Effector memory CD8-positive, alpha-beta T cell (primary cell): ENCODE measurements around the gene DNAH6.
"Not testable (repeated sequence)": the region's sequence is repeated elsewhere in the genome, so short reads cannot be mapped to it uniquely, and the experiment has no call there.

Source experiments
- ATAC-seq: fragments of 150-1000 bp; cut with Tn5 transposase; replicated peaks from 2 replicates; pipeline ENCODE4 v1.10.0; 2021; ENCODE audit warnings: mild to moderate bottlenecking, moderate library complexity
- DNase-seq, 3 experiments: peaks; one replicate each; pipeline ENCODE4 v3.0.0; 2021
- H3K27ac Mint-ChIP-seq, 2 donors: one replicate each; pipeline ENCODE4 v1.8.0; 2022; ENCODE audit warnings: mild to moderate bottlenecking in 2 of 2, mixed read lengths in 2 of 2, moderate library complexity in 2 of 2
- H3K27me3 Mint-ChIP-seq, 2 donors: one replicate each; pipeline ENCODE4 v1.8.0; 2022; ENCODE audit warnings: mixed read lengths in 2 of 2
- H3K36me3 Mint-ChIP-seq: one replicate; pipeline ENCODE4 v1.8.0; 2022; ENCODE audit warnings: mild to moderate bottlenecking, moderate library complexity, mixed read lengths; ENCODE audit not compliant: insufficient read depth
- H3K4me1 Mint-ChIP-seq, 2 donors: one replicate each; pipeline ENCODE4 v1.8.0; 2022; ENCODE audit warnings: low read depth in 2 of 2, mixed read lengths in 2 of 2
- H3K4me3 Mint-ChIP-seq, 2 donors: one replicate each; pipeline ENCODE4 v1.8.0; 2022; ENCODE audit warnings: mild to moderate bottlenecking in 2 of 2, mixed read lengths in 2 of 2, moderate library complexity in 2 of 2
- H3K9me3 Mint-ChIP-seq, 2 donors: one replicate each; pipeline ENCODE4 v1.8.0; 2022; ENCODE audit warnings: mixed read lengths in 2 of 2

DNAH6 gene

DNA sequence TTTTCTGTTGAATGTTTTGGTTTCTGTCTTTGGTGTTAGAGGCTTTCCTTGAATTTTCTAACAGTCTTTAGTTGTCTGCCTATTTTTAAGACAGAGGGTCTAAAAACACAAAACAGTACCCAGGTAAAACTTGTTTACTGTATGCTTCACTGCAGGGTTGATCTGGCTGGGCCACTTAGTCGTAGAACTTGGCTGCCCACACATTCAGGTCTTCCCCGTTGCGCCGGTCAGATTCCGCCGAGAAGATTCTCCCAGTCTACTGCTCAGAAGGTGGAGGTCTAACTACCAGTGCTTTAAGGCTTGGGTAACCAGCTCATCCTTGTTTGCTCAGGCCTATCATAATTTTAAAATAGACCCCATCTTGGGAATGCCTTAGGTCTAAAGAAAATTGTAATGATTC is 24.6 kb upstream of the DNAH6 start:
- Mint-ChIP-seq H3K27ac (no peak overlapping the region), H3K4me3 (no peak overlapping the region), H3K27me3 (peaks cover 8 to 12% of the 10 kb centered on the region in 2 donors), H3K9me3 (no peaks in the 10 kb centered on the region), H3K4me1 (peaks cover 4 to 6% of the 10 kb centered on the region in 2 donors), H3K36me3 (no peaks in the 10 kb centered on the region)
- DNase-seq = no peak
- ATAC-seq = no peak

DNA sequence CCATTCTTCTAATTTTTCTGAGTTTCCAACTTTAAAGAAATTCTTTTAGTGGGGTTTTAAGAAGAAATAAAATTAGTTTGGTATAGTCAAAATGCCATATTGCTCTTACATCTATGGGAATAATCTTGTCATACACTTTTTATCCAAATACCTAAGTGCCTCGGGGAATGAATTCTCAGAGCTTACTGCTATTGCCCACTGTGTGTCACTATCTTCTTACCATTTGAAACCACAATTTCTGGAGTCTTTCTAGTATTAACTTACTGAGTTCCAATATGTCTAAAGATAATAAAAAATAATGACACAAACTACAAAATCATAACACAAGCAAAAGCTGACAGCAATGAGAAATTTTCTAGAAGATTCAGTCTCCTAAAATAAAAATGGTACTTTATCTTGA is 23.7 kb upstream of the DNAH6 start:
- no peaks in the 10 kb centered on the region for H3K36me3 Mint-ChIP-seq

DNA sequence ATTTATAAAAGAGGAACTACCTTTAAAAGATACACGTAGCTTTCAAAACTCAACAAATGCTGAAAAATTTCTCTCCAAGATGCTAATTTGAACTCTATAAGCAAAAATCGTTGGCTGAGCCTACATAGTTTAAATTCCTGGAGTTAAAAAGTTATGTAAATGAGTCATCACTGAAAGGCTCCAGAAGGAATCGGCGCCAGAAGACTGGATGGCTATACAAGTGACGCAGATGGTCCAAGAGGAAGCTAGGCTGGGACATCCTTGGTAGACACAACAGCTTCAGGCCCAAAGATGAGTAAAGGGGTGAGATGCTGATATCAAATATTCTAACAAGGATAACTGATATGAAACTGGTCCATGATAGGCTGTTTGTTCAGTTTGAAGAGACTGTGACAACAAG is 22.8 kb upstream of the DNAH6 start:
- Mint-ChIP-seq H3K36me3 (no peaks in the 10 kb centered on the region), H3K9me3 (no peaks in the 10 kb centered on the region), H3K4me1 (peaks cover 4 to 6% of the 10 kb centered on the region in 2 donors), H3K4me3 (no peak overlapping the region), H3K27ac (no peak overlapping the region), H3K27me3 (peaks cover 8 to 12% of the 10 kb centered on the region in 2 donors)
- DNase-seq = no peak
- ATAC-seq = no peak

More for the DNA sequence above, 23.7 kb upstream of the DNAH6 start:
- no peak for ATAC-seq
- no peak overlapping the region for H3K27ac Mint-ChIP-seq
- peaks cover 4 to 6% of the 10 kb centered on the region in 2 donors for H3K4me1 Mint-ChIP-seq
- H3K4me3 Mint-ChIP-seq = no peak overlapping the region
- H3K27me3 Mint-ChIP-seq = peaks cover 8 to 12% of the 10 kb centered on the region in 2 donors
- DNase-seq = no peak
- no peaks in the 10 kb centered on the region for H3K9me3 Mint-ChIP-seq

DNA sequence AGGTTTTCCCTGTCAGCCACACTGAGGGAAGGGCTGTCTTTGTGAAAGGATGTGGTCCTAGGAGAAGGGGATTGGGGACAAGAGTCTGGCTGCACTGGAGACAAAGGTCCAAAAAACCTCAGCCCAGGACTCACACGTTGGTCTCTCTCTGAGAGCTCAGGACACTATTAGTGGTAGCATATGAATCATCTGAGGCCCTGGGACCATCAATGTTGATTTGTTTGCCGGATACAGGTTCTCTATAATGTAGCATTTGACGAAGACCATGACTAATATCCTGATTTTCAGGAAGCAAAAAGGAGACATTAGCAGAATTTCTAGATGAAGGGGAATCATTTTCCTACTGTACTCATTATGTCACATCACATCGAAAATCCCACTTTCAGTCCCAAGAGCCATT is 22.2 kb upstream of the DNAH6 start:
- Mint-ChIP-seq H3K27ac (no peak overlapping the region), H3K9me3 (no peaks in the 10 kb centered on the region), H3K27me3 (peaks cover 8 to 12% of the 10 kb centered on the region in 2 donors), H3K4me3 (no peak overlapping the region), H3K4me1 (peaks cover 4 to 6% of the 10 kb centered on the region in 2 donors), H3K36me3 (no peaks in the 10 kb centered on the region)
- ATAC-seq = no peak
- DNase-seq = no peak

DNA sequence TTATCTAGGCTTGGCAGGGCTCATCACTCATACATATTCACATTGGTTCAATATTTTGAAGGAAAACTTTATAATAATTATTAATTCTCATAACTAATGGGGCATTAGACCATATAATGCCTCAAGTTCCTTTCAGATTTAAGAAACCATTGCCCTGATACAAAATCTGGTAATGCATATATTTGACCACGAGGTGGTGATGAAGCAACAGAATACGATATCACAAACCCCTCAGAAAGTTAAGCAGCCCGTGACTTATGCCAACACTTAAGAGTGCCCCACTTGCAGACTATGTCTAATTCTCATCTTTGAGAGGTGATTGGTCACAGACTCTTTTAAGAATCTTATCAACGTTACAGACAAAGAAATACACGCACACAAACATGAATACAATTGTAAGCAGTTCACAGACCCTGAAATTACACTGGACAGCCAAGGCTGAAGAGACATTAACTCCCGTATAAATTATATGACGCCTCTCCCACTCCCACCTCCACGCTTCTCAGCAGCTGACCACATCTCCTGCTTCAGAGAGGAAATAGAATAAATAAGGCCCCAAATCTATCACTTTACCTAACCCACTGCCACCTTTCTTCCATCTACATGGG is 20.7 kb upstream of the DNAH6 start:
- Mint-ChIP-seq H3K36me3 (no peaks in the 10 kb centered on the region), H3K4me3 (no peak overlapping the region), H3K9me3 (no peaks in the 10 kb centered on the region), H3K4me1 (peaks cover 4 to 6% of the 10 kb centered on the region in 2 donors), H3K27ac (no peak overlapping the region), H3K27me3 (peaks cover 8 to 12% of the 10 kb centered on the region in 2 donors)
- ATAC-seq (peak; percentile 99), DNase-seq (peak; percentile 43 to 55 (median 46))

DNA sequence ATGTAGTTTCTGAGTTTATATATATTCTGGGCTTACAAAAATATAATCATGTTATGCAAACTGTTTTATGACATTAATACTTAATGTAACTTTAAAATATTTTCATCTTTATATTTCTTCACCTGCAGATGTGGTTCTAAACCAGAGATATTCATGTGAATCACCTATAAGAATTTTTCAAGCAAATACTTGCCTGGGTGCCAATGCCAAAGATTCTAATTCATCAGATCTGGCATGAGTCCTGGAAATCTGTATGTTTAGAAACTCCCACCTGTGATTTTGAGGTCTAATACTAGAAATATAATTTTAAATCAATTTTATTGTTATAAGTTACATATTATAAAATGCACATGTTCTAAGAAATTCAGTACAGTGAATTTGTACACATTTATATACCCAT is 19.9 kb upstream of the DNAH6 start:
- ATAC-seq (no peak), DNase-seq (no peak)
- Mint-ChIP-seq H3K36me3 (no peaks in the 10 kb centered on the region), H3K4me1 (peaks cover 4 to 6% of the 10 kb centered on the region in 2 donors), H3K4me3 (no peak overlapping the region), H3K27me3 (peaks cover 8 to 12% of the 10 kb centered on the region in 2 donors), H3K9me3 (no peaks in the 10 kb centered on the region), H3K27ac (no peak overlapping the region)

DNA sequence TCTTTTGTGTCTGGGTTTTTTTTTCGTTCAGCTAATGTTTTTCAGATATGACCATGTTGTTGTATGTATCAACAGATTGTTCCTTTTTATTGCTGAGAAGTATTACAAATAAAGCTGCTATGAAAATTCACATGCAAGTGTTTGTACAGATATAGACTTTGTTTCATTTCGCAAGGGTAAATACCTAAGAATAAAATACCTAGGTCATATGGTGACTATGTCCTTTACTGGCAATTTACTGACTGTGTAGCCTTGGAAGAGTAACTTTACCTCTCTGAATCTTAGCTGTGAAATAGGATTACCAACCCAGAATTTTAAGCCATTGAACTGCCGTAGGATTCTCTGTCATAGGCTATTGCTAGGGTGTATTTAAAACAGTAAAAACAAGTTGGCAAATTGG is 19.0 kb upstream of the DNAH6 start:
- H3K27me3 Mint-ChIP-seq = peaks cover 8 to 12% of the 10 kb centered on the region in 2 donors
- DNase-seq (no peak), ATAC-seq (no peak)
- peak overlapping the region; percentile 9 to 26 for H3K27ac Mint-ChIP-seq
- no peaks in the 10 kb centered on the region for H3K36me3 Mint-ChIP-seq
- H3K4me3 Mint-ChIP-seq = no peak overlapping the region
- H3K4me1 Mint-ChIP-seq = peaks cover 4 to 6% of the 10 kb centered on the region in 2 donors
- no peaks in the 10 kb centered on the region for H3K9me3 Mint-ChIP-seq

DNA sequence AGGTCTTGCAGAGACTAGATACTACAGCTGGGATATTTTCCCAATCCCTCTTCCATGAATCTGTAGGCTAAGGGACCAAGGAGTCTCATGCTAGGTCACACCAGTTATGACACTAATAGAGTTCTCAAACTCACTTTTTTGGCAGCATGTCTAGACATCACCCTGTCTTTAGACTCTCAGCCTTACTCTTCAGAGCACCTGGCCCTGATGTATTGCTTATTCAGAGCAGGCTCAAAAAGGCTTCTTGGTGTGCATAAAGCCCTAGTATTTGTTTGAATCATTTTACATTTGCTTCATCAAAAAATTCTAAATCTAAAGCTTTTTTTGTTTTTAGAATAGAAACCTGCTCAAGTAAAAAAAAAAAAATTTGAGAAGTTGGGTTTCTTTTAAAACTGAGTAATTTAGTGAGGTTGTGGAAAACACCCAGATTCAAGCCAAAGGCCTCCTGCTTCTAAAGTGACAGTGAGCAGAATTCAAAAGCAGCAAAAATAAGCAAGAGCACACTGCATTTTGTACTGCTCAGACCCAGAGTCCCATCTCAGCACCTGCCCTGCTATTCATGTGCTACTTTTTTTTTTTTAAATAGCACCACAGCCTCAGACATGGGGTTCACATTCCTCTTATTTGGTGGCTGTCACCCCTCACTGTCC is 18.0 kb upstream of the DNAH6 start:
- Mint-ChIP-seq H3K27ac (no peak overlapping the region), H3K36me3 (no peaks in the 10 kb centered on the region), H3K27me3 (peaks cover 8 to 12% of the 10 kb centered on the region in 2 donors), H3K4me3 (no peak overlapping the region), H3K9me3 (no peaks in the 10 kb centered on the region), H3K4me1 (peaks cover 4 to 6% of the 10 kb centered on the region in 2 donors)
- DNase-seq = no peak
- ATAC-seq = no peak

DNA sequence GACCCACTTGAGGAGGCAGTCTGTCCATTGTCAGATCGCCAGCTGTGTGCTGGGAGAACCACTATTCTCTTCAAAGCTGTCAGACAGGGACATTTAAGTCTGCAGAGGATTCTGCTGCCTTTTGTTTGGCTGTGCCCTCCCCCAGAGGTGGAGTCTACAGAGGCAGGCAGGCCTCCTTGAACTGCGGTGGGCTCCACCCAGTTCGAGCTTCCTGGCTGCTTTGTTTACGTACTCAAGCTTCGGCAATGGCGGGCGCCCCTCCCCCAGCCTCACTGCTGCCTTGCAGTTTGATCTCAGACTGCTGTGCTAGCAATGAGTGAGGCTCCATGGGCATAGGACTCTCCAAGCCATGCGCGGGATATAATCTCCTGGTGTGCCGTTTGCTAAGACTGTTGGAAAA is 5.3 kb upstream of the DNAH6 start:
- DNase-seq = peak; percentile 10 to 38 (median 25)
- not testable (repeated sequence) for H3K27ac Mint-ChIP-seq, H3K36me3 Mint-ChIP-seq, ATAC-seq, H3K4me1 Mint-ChIP-seq, H3K9me3 Mint-ChIP-seq
- peaks cover 0 to 14% of the 10 kb centered on the region in 2 donors for H3K27me3 Mint-ChIP-seq
- peak overlapping the region in 1 of 2 donors; percentile 12 for H3K4me3 Mint-ChIP-seq

DNA sequence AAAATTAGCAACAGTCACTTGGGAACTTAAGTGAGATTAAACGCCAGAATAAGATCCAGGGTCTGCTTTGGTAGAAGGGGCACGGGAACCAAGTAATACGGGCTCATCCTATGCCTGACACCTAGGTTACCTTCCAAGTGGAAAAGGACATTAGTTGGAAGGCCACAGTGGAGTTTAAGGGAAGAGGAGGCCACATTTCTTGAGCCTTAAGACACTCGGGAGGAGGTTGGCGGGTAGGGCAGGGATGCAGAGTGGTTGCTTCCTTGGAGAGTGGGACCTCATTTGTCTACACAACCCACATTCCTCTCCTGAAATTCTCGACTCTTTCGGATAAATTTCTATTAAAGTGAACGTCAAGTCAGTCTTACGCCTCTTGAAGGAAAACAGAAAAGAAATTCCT is 510 bp upstream of the DNAH6 start:
- H3K4me3 Mint-ChIP-seq = peak overlapping the region; percentile 75 to 78

DNA sequence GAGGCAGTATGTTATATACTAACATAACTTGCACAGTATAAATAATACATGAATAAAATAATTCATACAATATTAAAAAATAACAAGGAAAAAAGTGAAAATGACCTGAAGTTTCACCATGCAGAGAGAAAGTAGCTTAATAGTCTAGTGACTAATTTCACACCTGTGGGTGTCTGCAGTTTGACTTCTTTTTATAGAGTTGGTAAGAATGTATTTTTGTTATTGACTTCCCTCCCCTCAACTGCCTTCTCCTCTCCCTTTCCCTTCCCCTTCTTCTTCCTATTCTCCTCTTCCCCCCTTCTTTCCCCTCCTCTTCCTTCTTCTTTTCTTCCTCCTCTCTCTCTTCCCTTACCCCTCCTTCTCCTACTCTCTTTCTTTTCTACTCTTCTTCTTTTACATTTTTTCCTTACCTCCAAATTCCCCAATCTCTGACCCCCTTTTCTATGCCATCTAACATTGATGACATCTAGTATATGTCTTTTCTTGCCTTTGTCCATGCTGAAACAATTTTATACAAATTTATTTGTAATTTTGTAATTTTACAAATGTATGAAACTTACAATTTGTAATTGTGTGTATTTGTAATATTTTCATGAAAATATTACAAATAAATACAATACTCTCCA is 3.1 kb downstream of the DNAH6 start:
- ATAC-seq (no peak), DNase-seq (no peak)
- Mint-ChIP-seq H3K9me3 (no peaks in the 10 kb centered on the region), H3K36me3 (no peaks in the 10 kb centered on the region), H3K4me3 (no peak overlapping the region), H3K27me3 (peaks cover 31 to 35% of the 10 kb centered on the region in 2 donors), H3K4me1 (peaks cover 9 to 16% of the 10 kb centered on the region in 2 donors), H3K27ac (peak overlapping the region in 1 of 2 donors; percentile 20)

More for the DNA sequence above, 510 bp upstream of the DNAH6 start:
- Mint-ChIP-seq H3K36me3 (peaks cover 3% of the 10 kb centered on the region), H3K27me3 (peaks cover 12 to 14% of the 10 kb centered on the region in 2 donors), H3K27ac (peak overlapping the region; percentile 87 to 90), H3K4me1 (peaks cover 9 to 16% of the 10 kb centered on the region in 2 donors), H3K9me3 (no peaks in the 10 kb centered on the region)
- ATAC-seq = no peak
- DNase-seq = no peak

DNA sequence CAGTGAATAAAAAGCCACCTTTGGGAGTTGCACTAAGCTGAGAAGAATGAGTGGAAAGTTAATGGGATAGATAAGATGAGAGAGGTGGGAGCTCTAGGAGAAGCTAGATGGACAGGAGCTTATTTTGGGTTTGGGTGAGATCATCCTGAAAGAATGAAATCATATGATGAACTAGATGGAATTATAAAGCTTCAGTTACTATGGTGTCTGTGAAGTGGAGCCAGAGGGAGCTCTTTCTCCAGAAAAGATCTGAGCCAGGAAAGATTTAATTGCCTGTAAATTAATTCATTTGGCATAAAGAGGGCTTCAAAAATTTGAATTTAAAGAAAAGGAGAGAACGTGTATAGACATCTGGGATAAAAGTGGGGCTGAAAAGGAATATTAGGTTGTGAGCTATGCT is 10.3 kb downstream of the DNAH6 start:
- Mint-ChIP-seq H3K9me3 (no peaks in the 10 kb centered on the region), H3K4me3 (no peak overlapping the region), H3K27ac (no peak overlapping the region), H3K4me1 (peaks cover 0 to 4% of the 10 kb centered on the region in 2 donors), H3K36me3 (no peaks in the 10 kb centered on the region), H3K27me3 (peaks cover 26 to 29% of the 10 kb centered on the region in 2 donors)
- DNase-seq (no peak), ATAC-seq (no peak)

DNA sequence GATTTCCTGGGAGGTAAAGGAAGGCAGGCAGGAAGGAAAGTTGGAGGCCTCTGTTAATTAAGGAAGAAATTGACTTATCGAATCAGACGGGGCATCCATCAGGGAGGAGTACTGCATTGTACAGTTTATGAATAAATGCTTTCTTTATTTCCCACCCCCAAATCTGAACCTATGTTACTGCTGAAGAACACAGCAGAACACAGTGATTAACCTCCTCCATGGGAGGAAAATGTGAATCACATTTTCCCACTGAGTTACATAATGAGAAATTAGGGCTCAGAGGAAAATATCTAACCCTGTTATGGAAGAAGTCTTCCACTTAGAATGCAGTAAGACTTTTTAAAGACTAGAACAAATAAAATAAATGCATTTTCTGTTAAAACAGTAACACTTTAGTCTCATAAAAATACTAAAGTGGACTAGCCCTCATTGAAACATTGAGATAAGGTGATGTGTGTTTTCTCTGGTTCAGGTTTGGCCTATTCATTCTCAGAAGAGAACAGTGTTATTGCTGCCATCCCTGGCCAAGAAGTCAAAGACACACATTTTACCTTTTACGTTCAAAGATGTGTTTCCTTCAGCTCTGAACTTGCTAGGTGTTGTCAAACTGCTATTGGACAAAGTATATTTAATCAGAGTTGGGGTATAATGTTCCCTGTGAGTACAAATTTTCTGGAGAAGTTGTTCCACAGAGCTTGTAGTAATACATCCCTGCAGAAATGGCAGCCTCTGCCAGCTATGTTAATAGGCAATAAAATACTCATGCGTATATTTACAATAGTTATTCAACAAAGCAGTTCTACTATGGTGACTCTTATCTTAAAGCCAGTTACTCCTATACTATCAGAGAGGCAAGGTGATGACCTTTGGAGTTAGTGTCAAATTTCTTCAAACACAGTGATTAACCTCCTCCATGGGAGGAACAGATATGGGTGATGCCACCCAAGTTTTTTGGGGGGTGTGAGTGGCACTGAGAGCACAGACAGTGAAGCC is 11.1 kb downstream of the DNAH6 start:
- Mint-ChIP-seq H3K4me3 (no peak overlapping the region), H3K27ac (no peak overlapping the region)
- ATAC-seq = no peak

More for the DNA sequence above, 11.1 kb downstream of the DNAH6 start:
- peaks cover 0 to 4% of the 10 kb centered on the region in 2 donors for H3K4me1 Mint-ChIP-seq
- no peak for DNase-seq
- H3K36me3 Mint-ChIP-seq = no peaks in the 10 kb centered on the region
- H3K27me3 Mint-ChIP-seq = peaks cover 21% of the 10 kb centered on the region in 2 donors
- no peaks in the 10 kb centered on the region for H3K9me3 Mint-ChIP-seq
